OCI-LY1 (cell line): Measurements from ENCODE around the gene PHRF1.

ENCODE experiments used
- H2AFZ ChIP-seq: fragments of 200-600 bp; sonication (generic), shearing (Covaris generic); 2 replicates; pipeline ENCODE4 v1.6.0; 2014; ENCODE audit warnings: antibody characterized with exemption, mild to moderate bottlenecking, low read length
- H3F3A ChIP-seq: fragments of 200-600 bp; sonication (generic), shearing (Covaris generic); 2 replicates; pipeline ENCODE4 v1.6.0; 2014; ENCODE audit warnings: mild to moderate bottlenecking, antibody characterized with exemption, low read length, moderate library complexity; ENCODE audit not compliant: insufficient read depth
- H3K27ac ChIP-seq: fragments of 200-600 bp; sonication (generic); 2 replicates; pipeline ENCODE4 v1.5.1; 2014; ENCODE audit warnings: low read length, mixed run types, mild to moderate bottlenecking, low read depth; ENCODE audit not compliant: poor library complexity, severe bottlenecking
- H3K27me3 ChIP-seq: fragments of 200-600 bp; sonication (generic); 2 replicates; pipeline ENCODE4 v1.6.0; 2014; ENCODE audit warnings: antibody characterized with exemption, mild to moderate bottlenecking, low read length, moderate library complexity; ENCODE audit not compliant: insufficient read depth
- H3K36me3 ChIP-seq: fragments of 200-600 bp; sonication (generic); 2 replicates; pipeline ENCODE4 v1.6.1; 2014; ENCODE audit warnings: mild to moderate bottlenecking, antibody characterized with exemption, low read length, moderate library complexity, mixed read lengths; ENCODE audit not compliant: insufficient read depth
- H3K4me1 ChIP-seq: fragments of 200-600 bp; sonication (generic); 2 replicates; pipeline ENCODE4 v1.5.1; 2014; ENCODE audit warnings: mild to moderate bottlenecking, low read length, moderate library complexity; ENCODE audit not compliant: insufficient read depth, severe bottlenecking
- H3K4me2 ChIP-seq: fragments of 200-600 bp; sonication (generic), shearing (Covaris generic); 2 replicates; pipeline ENCODE4 v1.6.1; 2014; ENCODE audit warnings: low read length
- H3K4me3 ChIP-seq: fragments of 200-600 bp; sonication (generic); 2 replicates; pipeline ENCODE4 v1.5.1; 2014; ENCODE audit warnings: low read length, low read depth, mild to moderate bottlenecking, mixed read lengths; ENCODE audit not compliant: poor library complexity, severe bottlenecking
- H3K79me2 ChIP-seq: fragments of 200-600 bp; shearing (Covaris generic); 2 replicates; pipeline ENCODE4 v1.6.1; 2016; ENCODE audit warnings: mixed run types, low read length, mixed read lengths; ENCODE audit not compliant: insufficient read depth
- H3K9ac ChIP-seq: fragments of 200-600 bp; sonication (generic), shearing (Covaris generic); 2 replicates; pipeline ENCODE4 v1.6.1; 2014; ENCODE audit warnings: mild to moderate bottlenecking, low read length, mixed read lengths
- H3K9me2 ChIP-seq: fragments of 200-600 bp; sonication (generic), shearing (Covaris generic); 2 replicates; pipeline ENCODE4 v1.6.1; 2014; ENCODE audit warnings: low read depth, mild to moderate bottlenecking, low read length, mixed read lengths
- H3K9me3 ChIP-seq: fragments of 200-600 bp; shearing (Covaris generic); 2 replicates; pipeline ENCODE4 v1.6.1; 2014; ENCODE audit warnings: low read length, mixed read lengths
- H4K20me1 ChIP-seq: fragments of 200-600 bp; sonication (generic), shearing (Covaris generic); 2 replicates; pipeline ENCODE4 v1.6.0; 2016; ENCODE audit warnings: mild to moderate bottlenecking, low read length; ENCODE audit not compliant: insufficient read depth
- EZH2 ChIP-seq: fragments of 200-600 bp; sonication (generic), shearing (Covaris generic); IDR thresholded peaks from 2 replicates; pipeline ENCODE4 v1.8.0; 2017; ENCODE audit warnings: borderline replicate concordance, mixed run types, mild to moderate bottlenecking, antibody characterized with exemption, low read length, moderate library complexity, mixed read lengths
- TF ChIP-seq, protein P1 (sequence below): fragments of 200-600 bp; sonication (generic), shearing (Covaris generic); IDR thresholded peaks from 2 replicates; pipeline ENCODE4 v1.5.1; 2017; ENCODE audit warnings: mild to moderate bottlenecking, antibody characterized with exemption, low read length, moderate library complexity, mixed read lengths

The PHRF1 gene

DNA sequence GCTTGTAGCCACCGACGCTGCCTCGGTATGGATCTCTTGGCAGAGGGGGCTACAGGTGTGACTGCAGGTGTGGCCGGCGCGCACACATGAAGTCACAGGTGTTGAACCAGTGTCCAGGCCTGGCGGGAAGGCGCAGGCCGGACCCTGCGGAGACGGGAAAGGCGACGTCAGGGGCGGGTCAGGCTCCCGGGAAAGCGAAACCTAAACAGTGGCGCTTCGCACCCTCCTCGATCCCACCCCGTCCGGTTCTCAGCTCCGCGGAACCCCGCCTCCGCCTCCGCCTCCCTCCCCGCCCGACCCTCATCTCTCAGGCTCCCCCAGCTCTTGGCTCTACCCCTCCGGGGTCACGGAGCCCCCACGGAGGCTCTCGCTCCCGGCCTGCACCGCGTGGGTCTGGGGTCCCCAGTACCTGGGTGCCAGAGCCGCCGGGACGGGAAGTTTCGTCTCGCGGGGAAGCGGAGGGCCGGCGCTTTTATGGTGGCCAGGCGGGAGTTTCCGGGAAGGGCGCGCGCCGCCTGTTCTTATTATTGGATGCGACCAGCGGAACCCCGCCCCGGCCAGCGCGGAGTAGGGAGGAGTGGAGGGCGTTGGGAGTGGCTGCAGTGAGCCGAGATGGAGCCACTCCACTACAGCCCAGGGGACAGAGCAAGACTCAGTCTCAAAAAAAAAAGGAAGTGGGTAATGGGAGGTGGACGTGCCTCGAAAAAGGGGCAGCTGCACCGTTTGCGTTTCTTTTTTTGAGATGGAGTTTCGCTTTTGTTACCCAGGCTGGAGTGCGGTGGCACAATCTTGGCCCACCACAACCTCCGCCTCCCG lies 39.4 kb downstream of the PHRF1 start, which contains the start of gene IRF7:
TSS of gene IRF7 (minus strand) at position 447 of the 816 bp plus-strand sequence. CDS start 586 bp downstream, outside the sequence.
- Histone ChIP-seq H3K4me1 (peaks cover 31% of the 10 kb centered on the region), H2AFZ (no peak within 1 kb of the TSS), H3K4me2 (peak within 1 kb of the TSS; percentile 83), H3K27me3 (no peaks in the 10 kb centered on the region), H3K9me3 (no peaks in the 10 kb centered on the region), H3K9me2 (no peaks in the 10 kb centered on the region), H3K79me2 (no peaks in the 10 kb centered on the region), H3F3A (no peaks in the 10 kb centered on the region), H3K9ac (peak within 1 kb of the TSS; percentile 61), H3K36me3 (peaks cover 25% of the 10 kb centered on the region; the same call in 1 of the 2 replicates), H3K27ac (peak within 1 kb of the TSS; percentile 52), H3K4me3 (peak within 1 kb of the TSS; percentile 65), H4K20me1 (no peaks in the 10 kb centered on the region)
- TF ChIP-seq EZH2: no peak
- TF ChIP-seq, protein P1, sequence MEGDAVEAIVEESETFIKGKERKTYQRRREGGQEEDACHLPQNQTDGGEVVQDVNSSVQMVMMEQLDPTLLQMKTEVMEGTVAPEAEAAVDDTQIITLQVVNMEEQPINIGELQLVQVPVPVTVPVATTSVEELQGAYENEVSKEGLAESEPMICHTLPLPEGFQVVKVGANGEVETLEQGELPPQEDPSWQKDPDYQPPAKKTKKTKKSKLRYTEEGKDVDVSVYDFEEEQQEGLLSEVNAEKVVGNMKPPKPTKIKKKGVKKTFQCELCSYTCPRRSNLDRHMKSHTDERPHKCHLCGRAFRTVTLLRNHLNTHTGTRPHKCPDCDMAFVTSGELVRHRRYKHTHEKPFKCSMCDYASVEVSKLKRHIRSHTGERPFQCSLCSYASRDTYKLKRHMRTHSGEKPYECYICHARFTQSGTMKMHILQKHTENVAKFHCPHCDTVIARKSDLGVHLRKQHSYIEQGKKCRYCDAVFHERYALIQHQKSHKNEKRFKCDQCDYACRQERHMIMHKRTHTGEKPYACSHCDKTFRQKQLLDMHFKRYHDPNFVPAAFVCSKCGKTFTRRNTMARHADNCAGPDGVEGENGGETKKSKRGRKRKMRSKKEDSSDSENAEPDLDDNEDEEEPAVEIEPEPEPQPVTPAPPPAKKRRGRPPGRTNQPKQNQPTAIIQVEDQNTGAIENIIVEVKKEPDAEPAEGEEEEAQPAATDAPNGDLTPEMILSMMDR: no peak

DNA sequence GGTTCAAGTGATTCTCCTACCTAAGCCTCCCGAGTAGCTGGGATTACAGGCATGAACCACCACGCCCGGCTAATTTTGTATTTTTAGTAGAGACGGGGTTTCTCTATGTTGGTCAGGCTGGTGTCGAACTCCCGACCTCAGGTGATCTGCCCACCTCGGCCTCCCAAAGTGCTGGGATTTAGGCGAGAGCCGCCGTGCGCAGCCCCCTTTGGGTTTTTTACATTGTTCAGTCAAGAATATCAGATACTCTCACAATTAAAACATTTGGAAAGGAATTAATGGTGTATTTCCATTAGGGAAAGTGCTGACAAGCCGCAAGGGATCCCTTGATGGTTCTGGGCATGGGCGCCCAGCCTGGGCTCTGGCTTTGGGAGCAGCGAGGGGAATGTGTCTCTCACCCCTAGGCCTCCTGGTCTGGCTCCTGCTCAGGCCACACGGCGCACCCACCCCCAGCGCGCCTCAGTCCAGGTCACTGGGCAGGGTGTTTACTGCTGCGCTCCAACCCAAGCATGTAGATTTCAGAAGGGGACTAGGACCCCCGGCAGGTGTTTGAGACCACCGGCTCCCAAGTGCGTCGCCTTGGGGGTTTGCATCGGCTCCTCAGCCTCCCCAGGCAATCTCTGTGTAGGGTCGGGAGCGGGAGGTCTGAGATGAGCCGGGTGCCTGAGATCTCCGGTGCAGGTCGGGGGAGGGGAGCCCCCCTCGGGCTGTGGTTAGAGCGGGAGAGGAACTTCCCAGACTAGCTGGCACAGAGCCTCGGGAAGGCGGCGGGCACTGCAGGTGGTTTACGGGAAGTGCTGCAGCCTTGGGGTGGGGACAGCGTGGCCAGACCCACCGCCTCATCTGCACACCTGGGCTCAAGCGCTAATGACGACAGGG lies 40.3 kb downstream of the PHRF1 start:
- H3K9ac ChIP-seq: peak overlapping the region; percentile 61; the same call in 1 of the 2 replicates
- H3K4me2 ChIP-seq: peak overlapping the region; percentile 83
- no peaks in the 10 kb centered on the region for H3K79me2 ChIP-seq
- H3K9me2 ChIP-seq: no peaks in the 10 kb centered on the region
- peaks cover 17% of the 10 kb centered on the region; the same call in 1 of the 2 replicates for H3K36me3 ChIP-seq
- H3K27ac ChIP-seq: peak overlapping the region; percentile 52
- no peaks in the 10 kb centered on the region for H3K9me3 ChIP-seq
- no peaks in the 10 kb centered on the region for H3K27me3 ChIP-seq
- no peaks in the 10 kb centered on the region for H3F3A ChIP-seq
- no peak for TF ChIP-seq EZH2
- TF ChIP-seq, protein P1: no peak
- peak overlapping the region; percentile 65 for H3K4me3 ChIP-seq
- H3K4me1 ChIP-seq: peaks cover 31% of the 10 kb centered on the region
- no peak overlapping the region for H2AFZ ChIP-seq
- H4K20me1 ChIP-seq: no peaks in the 10 kb centered on the region

GRCh38 chr11:617199-617911 lies 41.1 kb downstream of the PHRF1 start:
- no peaks in the 10 kb centered on the region for H3K9me2 ChIP-seq
- no peak overlapping the region for H3K4me2 ChIP-seq
- no peaks in the 10 kb centered on the region for H3K79me2 ChIP-seq
- no peaks in the 10 kb centered on the region for H3K9me3 ChIP-seq
- no peaks in the 10 kb centered on the region for H3F3A ChIP-seq
- no peaks in the 10 kb centered on the region for H3K27me3 ChIP-seq
- no peak overlapping the region for H2AFZ ChIP-seq
- no peak overlapping the region for H3K27ac ChIP-seq
- H3K4me1 ChIP-seq: peaks cover 31% of the 10 kb centered on the region
- no peak overlapping the region for H3K9ac ChIP-seq
- TF ChIP-seq, protein P1: no peak
- no peak for TF ChIP-seq EZH2
- H3K36me3 ChIP-seq: peaks cover 12% of the 10 kb centered on the region
- H4K20me1 ChIP-seq: no peaks in the 10 kb centered on the region
- H3K4me3 ChIP-seq: no peak overlapping the region
